Thoracic aorta (tissue), 2 donors: ENCODE results near the gene THRSP. TPM values are rescaled to one million over a fixed set of nuclear protein-coding genes. Genes with fewer than 3 reads are reported as not detected.

ENCODE experiments used
- ATAC-seq: fragments of 150-250 bp; one replicate; pipeline ENCODE4 v1.8.0; 2017; ENCODE audit warnings: low read depth; ENCODE audit not compliant: insufficient number of reproducible peaks, low FRiP score
- DNase-seq: peaks from one replicate; pipeline ENCODE4 v3.0.0-alpha.2; 2020; ENCODE audit warnings: low spot score
- H3K27ac ChIP-seq, 2 donors: fragments of 200-600 bp; sonication (generic); 1 replicate in 1 of 2; 2 replicates in 1 of 2; pipeline ENCODE4 v1.5.1; 2016; ENCODE audit warnings: mild to moderate bottlenecking in 2 of 2, moderate library complexity in 2 of 2
- H3K27me3 ChIP-seq: fragments of 200-600 bp; sonication (generic); replicated peaks from 2 replicates; pipeline ENCODE4 v1.6.0; 2016; ENCODE audit warnings: mild to moderate bottlenecking; ENCODE audit not compliant: insufficient read depth
- H3K36me3 ChIP-seq: fragments of 200-600 bp; sonication (generic); one replicate; pipeline ENCODE4 v1.5.1; 2016
- H3K4me1 ChIP-seq, 2 donors: fragments of 200-600 bp; sonication (generic); 1 replicate in 1 of 2; 2 replicates in 1 of 2; pipeline versions ENCODE4 v1.5.1 to v1.6.0; 2016; ENCODE audit warnings: low read depth in 2 of 2, mild to moderate bottlenecking in 1 of 2; ENCODE audit not compliant: control insufficient read depth in 1 of 2
- H3K4me3 ChIP-seq: fragments of 200-600 bp; sonication (generic); 2 replicates; pipeline ENCODE4 v1.5.1; 2016; ENCODE audit warnings: mild to moderate bottlenecking
- H3K9me3 ChIP-seq: fragments of 200-600 bp; sonication (generic); 2 replicates; pipeline ENCODE4 v1.5.1; 2016
- total RNA-seq, 2 donors: library from RNA; depleted of rRNA; stranded (reverse); fragments of >200 nt; gene quantifications; one replicate each; pipeline versions ENCODE4 v1.1.0 to v1.2.3, GENCODE V29; 2016
- TF ChIP-seq, protein P1 (sequence below): fragments of 200-600 bp; sonication (generic); IDR thresholded peaks from one replicate; pipeline ENCODE4 v1.5.1; 2019; ENCODE audit warnings: antibody characterized with exemption

THRSP gene
- total RNA-seq, 2 donors from 2014 or later: 0.56 TPM; not detected in 1

- ATAC-seq (no peak), DNase-seq (no peak)
- peak overlapping the region; percentile 77 for H3K4me3 ChIP-seq
- no peaks in the 10 kb centered on the region for H3K36me3 ChIP-seq
- peak overlapping the region; percentile 48 to 58 for H3K27ac ChIP-seq
- H3K27me3 ChIP-seq: no peaks in the 10 kb centered on the region
- TF ChIP-seq, protein P1, sequence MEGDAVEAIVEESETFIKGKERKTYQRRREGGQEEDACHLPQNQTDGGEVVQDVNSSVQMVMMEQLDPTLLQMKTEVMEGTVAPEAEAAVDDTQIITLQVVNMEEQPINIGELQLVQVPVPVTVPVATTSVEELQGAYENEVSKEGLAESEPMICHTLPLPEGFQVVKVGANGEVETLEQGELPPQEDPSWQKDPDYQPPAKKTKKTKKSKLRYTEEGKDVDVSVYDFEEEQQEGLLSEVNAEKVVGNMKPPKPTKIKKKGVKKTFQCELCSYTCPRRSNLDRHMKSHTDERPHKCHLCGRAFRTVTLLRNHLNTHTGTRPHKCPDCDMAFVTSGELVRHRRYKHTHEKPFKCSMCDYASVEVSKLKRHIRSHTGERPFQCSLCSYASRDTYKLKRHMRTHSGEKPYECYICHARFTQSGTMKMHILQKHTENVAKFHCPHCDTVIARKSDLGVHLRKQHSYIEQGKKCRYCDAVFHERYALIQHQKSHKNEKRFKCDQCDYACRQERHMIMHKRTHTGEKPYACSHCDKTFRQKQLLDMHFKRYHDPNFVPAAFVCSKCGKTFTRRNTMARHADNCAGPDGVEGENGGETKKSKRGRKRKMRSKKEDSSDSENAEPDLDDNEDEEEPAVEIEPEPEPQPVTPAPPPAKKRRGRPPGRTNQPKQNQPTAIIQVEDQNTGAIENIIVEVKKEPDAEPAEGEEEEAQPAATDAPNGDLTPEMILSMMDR: peak; percentile 98
- peaks cover 5 to 7% of the 10 kb centered on the region in 2 donors for H3K4me1 ChIP-seq
- H3K9me3 ChIP-seq: no peaks in the 10 kb centered on the region
Observed at GRCh38 chr11:78045851-78046485, 17.7 kb upstream of the THRSP start.

- Histone ChIP-seq H3K9me3 (no peaks in the 10 kb centered on the region), H3K27ac (peak overlapping the region in 1 of 2 donors; percentile 48), H3K27me3 (no peaks in the 10 kb centered on the region), H3K36me3 (no peaks in the 10 kb centered on the region), H3K4me1 (peaks cover 5 to 6% of the 10 kb centered on the region in 2 donors), H3K4me3 (peak overlapping the region; percentile 77)
- ATAC-seq (no peak), DNase-seq (no peak)
- TF ChIP-seq, protein P1: no peak
Observed at GRCh38 chr11:78046486-78046854, 17.2 kb upstream of the THRSP start.

DNA sequence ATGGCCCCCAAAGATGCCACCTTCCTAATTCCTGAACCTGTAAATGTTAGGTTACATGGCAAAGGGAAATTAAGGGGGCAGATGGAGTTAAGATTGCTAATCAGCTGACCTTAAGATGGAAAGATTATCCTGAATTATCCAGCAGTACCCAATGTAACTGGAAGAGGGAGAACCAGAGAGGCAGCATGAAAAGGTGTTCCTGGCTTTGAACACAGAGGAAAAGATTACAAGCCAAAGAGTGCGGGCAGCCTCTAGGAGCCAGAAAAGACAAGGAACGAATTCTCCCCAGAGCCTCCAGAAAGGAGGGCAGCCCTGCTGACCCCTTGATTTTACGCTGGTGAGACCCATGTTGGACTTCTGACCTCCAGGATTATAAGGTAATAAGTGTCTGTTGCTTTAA is 15.1 kb upstream of the THRSP start:
- no peak for DNase-seq
- no peaks in the 10 kb centered on the region for H3K36me3 ChIP-seq
- TF ChIP-seq, protein P1: no peak
- no peak overlapping the region for H3K4me3 ChIP-seq
- H3K9me3 ChIP-seq: no peaks in the 10 kb centered on the region
- no peaks in the 10 kb centered on the region for H3K27me3 ChIP-seq
- peaks cover 5 to 6% of the 10 kb centered on the region in 2 donors for H3K4me1 ChIP-seq
- no peak for ATAC-seq
- H3K27ac ChIP-seq: no peak overlapping the region

DNA sequence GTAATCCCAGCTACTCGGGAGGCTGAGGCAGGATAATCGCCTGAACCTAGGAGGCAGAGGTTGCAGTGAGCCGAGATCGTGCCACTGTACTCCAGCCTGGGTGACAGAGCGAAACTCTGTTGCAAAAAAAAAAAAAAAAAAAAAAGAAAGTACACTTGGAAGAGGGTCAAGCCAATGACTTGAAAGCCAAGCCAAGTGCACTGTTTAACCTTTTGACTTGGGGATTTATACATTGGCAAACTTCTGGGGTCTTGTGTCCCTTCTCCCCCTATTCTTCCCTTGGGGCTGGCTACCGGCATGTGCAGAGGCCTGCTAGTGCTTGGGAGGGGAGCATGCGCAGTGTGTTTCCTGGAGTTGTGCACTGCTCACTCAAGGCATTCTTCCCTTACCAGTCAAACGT is 14.3 kb upstream of the THRSP start:
- ATAC-seq (no peak), DNase-seq (no peak)
- Histone ChIP-seq H3K27ac (no peak overlapping the region), H3K4me3 (no peak overlapping the region), H3K36me3 (no peaks in the 10 kb centered on the region), H3K4me1 (peaks cover 5 to 6% of the 10 kb centered on the region in 2 donors), H3K27me3 (no peaks in the 10 kb centered on the region), H3K9me3 (no peaks in the 10 kb centered on the region)
- TF ChIP-seq, protein P1: no peak

DNA sequence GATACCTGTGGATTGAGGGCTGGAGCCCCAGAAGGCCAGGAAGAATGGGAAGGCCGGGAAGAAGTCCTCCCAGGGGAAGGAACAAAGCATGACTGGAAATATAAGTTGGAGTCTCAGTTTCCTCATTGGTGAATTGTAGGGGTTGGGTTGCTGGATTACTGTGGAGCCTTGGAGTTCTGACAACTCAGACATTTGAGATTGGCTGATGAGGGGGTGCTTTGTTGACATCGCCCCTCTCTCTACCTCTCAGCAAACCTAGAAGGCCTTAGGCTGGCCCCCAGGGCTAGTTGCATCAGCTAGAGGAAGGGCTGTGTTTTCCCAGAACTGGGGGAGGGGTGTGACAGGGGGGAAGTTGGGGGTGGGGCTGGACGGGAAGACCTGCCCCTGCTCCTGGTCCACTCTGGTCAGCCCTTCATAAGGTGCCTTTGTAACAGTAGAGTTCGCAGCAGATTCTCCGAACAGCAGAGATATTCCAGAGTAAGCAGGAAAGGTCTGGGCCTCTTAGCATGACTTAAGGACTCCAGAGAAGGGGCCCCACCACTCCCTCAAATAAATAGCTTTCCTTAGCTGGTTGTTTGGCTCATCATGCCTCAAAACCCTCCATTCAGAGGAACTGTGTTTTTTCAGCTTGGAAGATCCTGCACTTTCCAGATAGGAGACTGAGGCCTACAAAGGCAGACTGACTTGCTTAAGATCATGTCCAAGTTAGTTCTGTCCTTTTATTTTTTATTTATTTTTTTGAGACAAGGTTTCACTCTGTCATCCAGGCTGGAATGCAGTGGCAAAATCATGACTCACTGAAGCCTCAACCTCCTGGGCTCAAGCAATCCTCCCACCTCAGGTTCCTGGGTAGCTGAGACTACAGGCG is 12.5 kb upstream of the THRSP start:
- no peaks in the 10 kb centered on the region for H3K4me1 ChIP-seq
- ATAC-seq (no peak), DNase-seq (no peak)
- TF ChIP-seq, protein P1: no peak
- no peak overlapping the region for H3K4me3 ChIP-seq
- H3K9me3 ChIP-seq: no peaks in the 10 kb centered on the region
- H3K36me3 ChIP-seq: no peaks in the 10 kb centered on the region
- H3K27me3 ChIP-seq: no peaks in the 10 kb centered on the region
- no peak overlapping the region for H3K27ac ChIP-seq
